ENCODE results near the gene SYNDIG1. TPM values are rescaled to one million over a fixed set of nuclear protein-coding genes. Genes with fewer than 3 reads are reported as not detected.

Gene SYNDIG1
- total RNA-seq, 1 donor from 2014 or later: 0.19 TPM

- H3K27me3 Mint-ChIP-seq: peaks cover 27% of the 10 kb centered on the region
- H3K4me1 Mint-ChIP-seq (ENCODE audit: low read depth): peaks cover 23% of the 10 kb centered on the region
- no peak overlapping the region for H3K27ac Mint-ChIP-seq
- no peak for DNase-seq (ENCODE audit: low spot score, unreplicated experiment)
- no peaks in the 10 kb centered on the region for H3K36me3 Mint-ChIP-seq (ENCODE audit: insufficient read depth)
- no peak for TF ChIP-seq CTCF (IDR thresholded peaks at IDR 0.05; ENCODE audit: unreplicated experiment)
- no peaks in the 10 kb centered on the region for H3K9me3 Mint-ChIP-seq (ENCODE audit: low read depth)
- no peak overlapping the region for H3K4me3 Mint-ChIP-seq (ENCODE audit: low read depth)
Observed at GRCh38 chr20:24448170-24448569, 21.3 kb upstream of the SYNDIG1 start.

- Mint-ChIP-seq H3K27ac (no peak overlapping the region), H3K9me3 (ENCODE audit: low read depth) (no peaks in the 10 kb centered on the region), H3K4me1 (ENCODE audit: low read depth) (peaks cover 17% of the 10 kb centered on the region), H3K27me3 (peaks cover 33% of the 10 kb centered on the region), H3K4me3 (ENCODE audit: low read depth) (no peak overlapping the region), H3K36me3 (ENCODE audit: insufficient read depth) (no peaks in the 10 kb centered on the region)
- no peak for TF ChIP-seq CTCF (IDR thresholded peaks at IDR 0.05; ENCODE audit: unreplicated experiment)
- DNase-seq (ENCODE audit: low spot score, unreplicated experiment): no peak
Observed at GRCh38 chr20:24449026-24449720, 20.3 kb upstream of the SYNDIG1 start.

- no peak for DNase-seq (ENCODE audit: low spot score, unreplicated experiment)
- H3K9me3 Mint-ChIP-seq (ENCODE audit: low read depth): no peaks in the 10 kb centered on the region
- peaks cover 14% of the 10 kb centered on the region for H3K4me1 Mint-ChIP-seq (ENCODE audit: low read depth)
- no peak for TF ChIP-seq CTCF (IDR thresholded peaks at IDR 0.05; ENCODE audit: unreplicated experiment)
- no peak overlapping the region for H3K4me3 Mint-ChIP-seq (ENCODE audit: low read depth)
- no peak overlapping the region for H3K27ac Mint-ChIP-seq
- H3K27me3 Mint-ChIP-seq: peaks cover 35% of the 10 kb centered on the region
- no peaks in the 10 kb centered on the region for H3K36me3 Mint-ChIP-seq (ENCODE audit: insufficient read depth)
Observed at GRCh38 chr20:24450177-24450576, 19.3 kb upstream of the SYNDIG1 start.

- no peak for TF ChIP-seq CTCF (IDR thresholded peaks at IDR 0.05; ENCODE audit: unreplicated experiment)
- Mint-ChIP-seq H3K36me3 (ENCODE audit: insufficient read depth) (no peaks in the 10 kb centered on the region), H3K4me1 (ENCODE audit: low read depth) (peaks cover 12% of the 10 kb centered on the region), H3K9me3 (ENCODE audit: low read depth) (no peaks in the 10 kb centered on the region), H3K27me3 (peaks cover 39% of the 10 kb centered on the region), H3K4me3 (ENCODE audit: low read depth) (no peak overlapping the region), H3K27ac (no peak overlapping the region)
- no peak for DNase-seq (ENCODE audit: low spot score, unreplicated experiment)
Observed at GRCh38 chr20:24450624-24451376, 18.6 kb upstream of the SYNDIG1 start.

- Mint-ChIP-seq H3K36me3 (ENCODE audit: insufficient read depth) (no peaks in the 10 kb centered on the region), H3K9me3 (ENCODE audit: low read depth) (no peaks in the 10 kb centered on the region), H3K4me1 (ENCODE audit: low read depth) (peaks cover 12% of the 10 kb centered on the region), H3K27ac (no peak overlapping the region), H3K27me3 (peaks cover 45% of the 10 kb centered on the region), H3K4me3 (ENCODE audit: low read depth) (no peak overlapping the region)
- no peak for TF ChIP-seq CTCF (IDR thresholded peaks at IDR 0.05; ENCODE audit: unreplicated experiment)
- no peak for DNase-seq (ENCODE audit: low spot score, unreplicated experiment)
Observed at GRCh38 chr20:24451428-24451827, 18.0 kb upstream of the SYNDIG1 start.

Measured in progenitor cell of endocrine pancreas (in vitro differentiated cells).